Common myeloid progenitor, CD34-positive (primary cell): Measurements from ENCODE around the gene HAL.

Source experiments
- CTCF ChIA-PET: fragments of 350-600 bp; sonication (Branson Sonifier 250); formaldehyde crosslinking; loops from one replicate; lab custom pipeline; 2021; ENCODE audit warnings: antibody characterized with exemption; lab: Charles Lee
- POLR2A ChIA-PET: fragments of 350-600 bp; sonication (Branson Sonifier 250); formaldehyde crosslinking; loops from one replicate; lab custom pipeline; 2021; ENCODE audit warnings: antibody characterized with exemption; lab: Charles Lee
- DNase-seq, 3 donors: peaks; one replicate each; pipeline versions ENCODE4 v3.0.0 to v3.0.0-alpha.2; 2013
- H3K27ac ChIP-seq, 2 experiments: 1 replicate in 1 of 2; 2 replicates in 1 of 2; pipeline ENCODE4 v1.7.0; 2013; ENCODE audit warnings: inconsistent platforms in 2 of 2, low read length in 2 of 2, mild to moderate bottlenecking in 2 of 2, low read depth in 1 of 2, moderate library complexity in 1 of 2; ENCODE audit not compliant: severe bottlenecking in 2 of 2, insufficient read depth in 1 of 2, poor library complexity in 1 of 2
- H3K27me3 ChIP-seq, 5 experiments: replicated peaks in 2 of 5; 1 replicate in 3 of 5; 2 replicates in 2 of 5; pipeline versions ENCODE4 v1.6.1 to v1.7.0; 2013; ENCODE audit warnings: low read length in 4 of 5, mild to moderate bottlenecking in 2 of 5, moderate library complexity in 2 of 5, inconsistent platforms in 1 of 5; ENCODE audit not compliant: insufficient read depth in 5 of 5, control insufficient read depth in 4 of 5
- H3K36me3 ChIP-seq, 4 experiments: 1 replicate in 2 of 4; 2 replicates in 2 of 4; pipeline versions ENCODE4 v1.6.1 to v1.7.0; 2013; ENCODE audit warnings: low read length in 3 of 4, control low read depth in 1 of 4, mild to moderate bottlenecking in 1 of 4; ENCODE audit not compliant: control insufficient read depth in 4 of 4, insufficient read depth in 4 of 4
- H3K4me1 ChIP-seq, 4 experiments: 1 replicate in 3 of 4; 2 replicates in 1 of 4; pipeline versions ENCODE4 v1.6.1 to v1.7.1; 2013; ENCODE audit warnings: low read length in 3 of 4, mild to moderate bottlenecking in 3 of 4, control low read depth in 1 of 4, inconsistent platforms in 1 of 4, moderate library complexity in 1 of 4; ENCODE audit not compliant: control insufficient read depth in 4 of 4, insufficient read depth in 4 of 4; ENCODE audit errors: control extremely low read depth in 1 of 4
- H3K4me3 ChIP-seq, 7 experiments: 1 replicate in 4 of 7; 2 replicates in 3 of 7; pipeline versions ENCODE4 v1.5.1 to v1.7.0; 2013; ENCODE audit warnings: mild to moderate bottlenecking in 7 of 7, low read length in 6 of 7, moderate library complexity in 6 of 7, inconsistent platforms in 2 of 7, low read depth in 2 of 7, control low read depth in 1 of 7; ENCODE audit not compliant: insufficient read depth in 4 of 7, control insufficient read depth in 1 of 7; ENCODE audit errors: extremely low read depth in 1 of 7
- H3K9me3 ChIP-seq, 5 experiments: 1 replicate in 4 of 5; 2 replicates in 1 of 5; pipeline versions ENCODE4 v1.6.1 to v1.7.1; 2013; ENCODE audit warnings: low read length in 4 of 5, mild to moderate bottlenecking in 2 of 5, inconsistent platforms in 1 of 5, low read depth in 1 of 5, moderate library complexity in 1 of 5; ENCODE audit not compliant: control insufficient read depth in 4 of 5, insufficient read depth in 2 of 5; ENCODE audit errors: control extremely low read depth in 1 of 5
- WGBS: methylation state at CpG from one replicate; pipeline ENCODE4 v1.1.5; 2013; ENCODE audit not compliant: insufficient coverage; 5-methylcytosine and 5-hydroxymethylcytosine counted together

The HAL gene

GRCh38 chr12:95998611-95999286 is 2.6 kb upstream of the HAL start:
- H3K4me1 ChIP-seq, result peaks cover 0 to 9% (median 5%) of the 10 kb centered on the region in 4 experiments
- H3K27me3 ChIP-seq, result no peaks in the 10 kb centered on the region
- H3K27ac ChIP-seq, result no peak overlapping the region
- H3K36me3 ChIP-seq, result peaks cover 2 to 25% (median 10%) of the 10 kb centered on the region in 4 experiments
- peak; percentile 65 to 90 (median 88) for DNase-seq
- WGBS, result 89% methylated on average over 3 of the region's 7 CpGs
- ChIA-PET POLR2A (interaction anchor here (0.7 kb wide), 1 partner anchor 121 kb away, joined by 3 read pairs; no protein-coding TSS in a partner anchor), CTCF (interaction anchor here (0.6 to 6.0 kb wide), 21 partner anchors 9 to 179 kb away, joined by 3 to 51 read pairs (median 5); partner anchors contain the start of genes AMDHD1 and CCDC38)
- no peak overlapping the region for H3K4me3 ChIP-seq
- H3K9me3 ChIP-seq, result no peaks in the 10 kb centered on the region

- CTCF ChIA-PET, result interaction anchor here (0.6 to 6.0 kb wide), 18 partner anchors 9 to 179 kb away, joined by 3 to 51 read pairs (median 5); partner anchors contain the start of genes AMDHD1 and CCDC38
- POLR2A ChIA-PET, result interaction anchor here (0.7 kb wide), 1 partner anchor 120 kb away, joined by 3 read pairs; no protein-coding TSS in a partner anchor
- peaks cover 0 to 9% (median 5%) of the 10 kb centered on the region in 4 experiments for H3K4me1 ChIP-seq
- H3K36me3 ChIP-seq, result peaks cover 2 to 22% (median 10%) of the 10 kb centered on the region in 4 experiments
- no peak overlapping the region for H3K27ac ChIP-seq
- 100% methylated on average over 3 of the region's 5 CpGs for WGBS
- no peak for DNase-seq
- H3K27me3 ChIP-seq, result no peaks in the 10 kb centered on the region
- H3K4me3 ChIP-seq, result no peak overlapping the region
- H3K9me3 ChIP-seq, result no peaks in the 10 kb centered on the region
Observed at GRCh38 chr12:95997911-95998510, 1.9 kb upstream of the HAL start.

- Histone ChIP-seq H3K27ac (no peak overlapping the region), H3K9me3 (no peaks in the 10 kb centered on the region), H3K4me3 (no peak overlapping the region), H3K4me1 (peaks cover 0 to 9% (median 5%) of the 10 kb centered on the region in 4 experiments), H3K27me3 (no peaks in the 10 kb centered on the region), H3K36me3 (peaks cover 0 to 15% (median 7%) of the 10 kb centered on the region in 4 experiments)
- WGBS, result 100% methylated on average over 3 of the region's 3 CpGs
- ChIA-PET POLR2A (no interaction called here), CTCF (interaction anchor here (0.7 to 6.0 kb wide), 10 partner anchors 9 to 183 kb away, joined by 3 to 51 read pairs (median 4); partner anchors contain the start of gene CCDC38)
- no peak for DNase-seq
Observed at GRCh38 chr12:95997276-95997675, 1.1 kb upstream of the HAL start.

GRCh38 chr12:95995238-95996031 is 709 bp downstream of the HAL start:
- 94% methylated on average over 27 of the region's 29 CpGs for WGBS
- H3K4me1 ChIP-seq, result peaks cover 0 to 9% (median 5%) of the 10 kb centered on the region in 4 experiments
- CTCF ChIA-PET, result interaction anchor here (3.4 to 6.0 kb wide), 2 partner anchors 78 to 81 kb away, joined by 10 to 51 read pairs; no protein-coding TSS in a partner anchor
- DNase-seq, result no peak
- H3K9me3 ChIP-seq, result no peaks in the 10 kb centered on the region
- no peaks in the 10 kb centered on the region for H3K27me3 ChIP-seq
- no peak overlapping the region for H3K4me3 ChIP-seq
- H3K27ac ChIP-seq, result no peak overlapping the region
- peaks cover 0 to 9% (median 1%) of the 10 kb centered on the region in 4 experiments for H3K36me3 ChIP-seq
- POLR2A ChIA-PET, result no interaction called here

GRCh38 chr12:95994476-95994875 is 1.7 kb downstream of the HAL start:
- Histone ChIP-seq H3K4me3 (no peak overlapping the region), H3K4me1 (peaks cover 2 to 9% (median 7%) of the 10 kb centered on the region in 4 experiments), H3K27ac (no peak overlapping the region), H3K36me3 (peaks cover 0 to 1% (median 0%) of the 10 kb centered on the region in 4 experiments), H3K27me3 (no peaks in the 10 kb centered on the region), H3K9me3 (no peaks in the 10 kb centered on the region)
- no peak for DNase-seq
- CTCF ChIA-PET, result interaction anchor here (1.2 kb wide), 1 partner anchor 13 kb away, joined by 3 read pairs; no protein-coding TSS in a partner anchor
- POLR2A ChIA-PET, result no interaction called here
- 100% methylated on average over 4 of the region's 5 CpGs for WGBS

DNA sequence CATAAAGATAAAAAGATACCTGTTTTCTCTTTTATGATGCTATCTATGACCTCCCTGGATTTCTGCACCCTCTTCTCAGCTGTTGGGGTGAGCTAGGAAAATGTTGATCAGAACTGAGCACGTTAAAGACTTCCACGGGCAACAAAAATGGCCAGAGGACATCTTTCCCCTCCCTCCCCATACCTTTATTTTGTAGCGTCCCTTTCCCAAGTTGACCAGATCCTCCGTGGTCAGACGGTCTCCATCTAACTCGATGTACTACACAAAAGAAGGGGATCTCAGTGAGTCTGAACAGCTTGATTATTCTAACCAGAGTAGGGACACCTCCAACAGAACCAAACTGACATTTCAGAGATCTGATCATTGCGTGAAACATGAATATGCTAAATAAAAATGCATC is 2.2 kb downstream of the HAL start:
- ChIA-PET POLR2A (no interaction called here), CTCF (interaction anchor here (1.2 kb wide), 2 partner anchors 13 to 19 kb away, joined by 3 to 4 read pairs; no protein-coding TSS in a partner anchor)
- Histone ChIP-seq H3K4me1 (peaks cover 3 to 9% (median 8%) of the 10 kb centered on the region in 4 experiments), H3K9me3 (no peaks in the 10 kb centered on the region), H3K36me3 (no peaks in the 10 kb centered on the region), H3K27me3 (no peaks in the 10 kb centered on the region), H3K27ac (no peak overlapping the region), H3K4me3 (no peak overlapping the region)
- no peak for DNase-seq
- WGBS, result 95% methylated on average over 5 of the region's 7 CpGs
